Activated T-helper 17 cell treated with anti-CD3 and anti-CD28 coated beads, Interleukin-2, amount 50 U/mL, for 72 hours (primary cell): ENCODE measurements around the gene SLC6A13. TPM values are rescaled to one million over a fixed set of nuclear protein-coding genes. Genes with fewer than 3 reads are reported as not detected.

ENCODE experiments used
- ATAC-seq: fragments of 150-1000 bp; cut with Tn5 transposase; replicated peaks from 2 replicates; pipeline ENCODE4 v1.10.0; 2021; ENCODE audit warnings: mild to moderate bottlenecking, moderate library complexity
- H3K27ac Mint-ChIP-seq: one replicate; pipeline ENCODE4 v1.8.0; 2022; ENCODE audit warnings: mixed read lengths
- H3K27me3 Mint-ChIP-seq: one replicate; pipeline ENCODE4 v1.8.0; 2022; ENCODE audit warnings: mixed read lengths
- H3K36me3 Mint-ChIP-seq: one replicate; pipeline ENCODE4 v1.8.0; 2022; ENCODE audit warnings: low read depth, mild to moderate bottlenecking, mixed read lengths
- H3K4me1 Mint-ChIP-seq: one replicate; pipeline ENCODE4 v1.8.0; 2022; ENCODE audit warnings: mixed read lengths
- H3K4me3 Mint-ChIP-seq: one replicate; pipeline ENCODE4 v1.8.0; 2022; ENCODE audit warnings: mild to moderate bottlenecking, mixed read lengths
- H3K9me3 Mint-ChIP-seq: one replicate; pipeline ENCODE4 v1.8.0; 2022; ENCODE audit warnings: mixed read lengths
- total RNA-seq, 2 donors: library from RNA; stranded (reverse); gene quantifications; one replicate each; pipeline ENCODE4 v1.2.3, GENCODE V29; 2022

Gene SLC6A13
- total RNA-seq, 2 donors from 2014 or later = 0.32 TPM; not detected in 1

DNA sequence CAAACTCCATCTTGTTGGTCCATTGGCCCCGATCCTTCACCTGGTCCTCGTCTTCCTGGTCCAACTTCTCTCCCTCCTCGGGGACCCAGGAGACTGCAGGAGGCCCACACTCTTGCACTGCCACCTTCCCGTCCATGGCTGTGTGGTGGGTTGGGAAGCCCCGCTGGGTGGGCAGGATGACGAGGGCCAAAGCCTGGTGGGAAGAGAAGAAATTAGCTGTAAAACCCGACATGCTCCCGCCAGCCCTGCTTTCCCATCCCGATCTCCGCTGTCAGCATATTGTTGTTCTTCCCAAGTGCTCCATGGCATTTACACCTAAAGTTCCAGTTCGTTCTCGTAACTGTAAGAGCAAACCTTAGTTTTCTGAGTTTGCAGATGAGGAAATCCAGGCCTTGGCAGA is 52.8 kb downstream of the SLC6A13 start:
- no peaks in the 10 kb centered on the region for H3K4me1 Mint-ChIP-seq
- H3K4me3 Mint-ChIP-seq = no peak overlapping the region
- no peak overlapping the region for H3K27ac Mint-ChIP-seq
- H3K9me3 Mint-ChIP-seq = no peaks in the 10 kb centered on the region
- H3K36me3 Mint-ChIP-seq = no peaks in the 10 kb centered on the region
- no peak for ATAC-seq
- H3K27me3 Mint-ChIP-seq = peaks cover 58% of the 10 kb centered on the region

DNA sequence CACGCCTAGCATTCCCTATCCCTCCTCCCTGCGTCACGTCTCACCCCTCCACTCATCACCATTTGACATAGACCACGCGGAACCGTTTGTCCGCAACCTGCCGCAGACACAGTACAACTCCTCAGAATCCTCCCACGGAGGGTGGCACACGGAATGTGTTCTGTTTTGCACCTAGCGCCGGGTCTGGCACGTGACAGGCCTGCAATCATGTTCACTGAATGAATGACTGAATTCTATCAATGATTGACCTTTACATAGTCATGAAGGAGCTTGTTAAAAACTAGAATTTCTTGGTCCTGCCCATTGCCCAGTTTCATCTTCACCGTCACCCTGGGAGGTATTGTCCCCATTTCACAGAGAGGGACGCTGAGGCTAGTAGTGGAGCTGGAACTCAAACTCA is 53.4 kb downstream of the SLC6A13 start:
- ATAC-seq = no peak
- Mint-ChIP-seq H3K27me3 (peaks cover 65% of the 10 kb centered on the region), H3K9me3 (no peaks in the 10 kb centered on the region), H3K36me3 (no peaks in the 10 kb centered on the region), H3K4me1 (no peaks in the 10 kb centered on the region), H3K4me3 (no peak overlapping the region), H3K27ac (no peak overlapping the region)

DNA sequence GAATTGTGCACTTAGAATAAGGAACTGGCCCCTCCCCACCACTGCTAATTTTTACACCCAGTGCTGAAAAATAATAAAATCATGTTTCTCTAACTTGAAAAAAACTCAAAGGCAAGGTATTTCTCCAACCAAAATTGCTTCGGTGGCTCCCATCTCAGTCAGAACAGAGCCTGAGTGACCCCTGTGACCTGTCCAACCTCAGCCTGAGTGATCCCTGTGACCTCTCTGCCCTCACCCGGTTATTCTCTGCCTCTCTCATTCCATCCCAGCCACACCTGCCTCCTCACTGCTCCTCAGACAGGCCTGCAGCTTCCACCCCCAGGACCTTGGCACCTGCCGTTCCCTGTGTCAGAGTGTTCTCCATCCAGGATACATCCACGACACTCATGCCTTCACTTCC is 53.8 kb downstream of the SLC6A13 start:
- Mint-ChIP-seq H3K27ac (no peak overlapping the region), H3K9me3 (no peaks in the 10 kb centered on the region), H3K27me3 (peaks cover 64% of the 10 kb centered on the region), H3K4me3 (no peak overlapping the region), H3K36me3 (no peaks in the 10 kb centered on the region), H3K4me1 (no peaks in the 10 kb centered on the region)
- no peak for ATAC-seq

DNA sequence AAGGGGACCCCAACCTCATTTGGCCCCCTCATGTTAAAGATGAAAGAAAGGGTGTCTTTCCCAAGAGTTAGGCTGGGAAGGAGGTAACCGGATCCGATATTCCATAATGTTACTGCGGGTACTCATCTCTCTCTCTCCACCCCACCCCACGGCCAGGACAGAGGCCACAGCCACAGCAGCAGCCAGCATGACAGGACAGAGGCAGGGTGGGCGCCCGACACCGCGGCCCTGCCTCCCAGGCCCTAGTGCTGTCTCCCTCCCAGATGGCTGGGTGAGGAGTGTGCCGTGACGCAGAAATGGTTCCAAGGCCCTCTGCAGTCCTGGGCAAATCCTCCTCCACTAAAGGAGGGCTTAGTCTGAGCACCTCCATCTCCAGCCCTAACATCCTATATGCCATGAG is 54.8 kb downstream of the SLC6A13 start:
- no peak for ATAC-seq
- H3K27me3 Mint-ChIP-seq = peaks cover 56% of the 10 kb centered on the region
- no peak overlapping the region for H3K27ac Mint-ChIP-seq
- H3K4me3 Mint-ChIP-seq = no peak overlapping the region
- H3K36me3 Mint-ChIP-seq = no peaks in the 10 kb centered on the region
- no peaks in the 10 kb centered on the region for H3K4me1 Mint-ChIP-seq
- H3K9me3 Mint-ChIP-seq = no peaks in the 10 kb centered on the region

DNA sequence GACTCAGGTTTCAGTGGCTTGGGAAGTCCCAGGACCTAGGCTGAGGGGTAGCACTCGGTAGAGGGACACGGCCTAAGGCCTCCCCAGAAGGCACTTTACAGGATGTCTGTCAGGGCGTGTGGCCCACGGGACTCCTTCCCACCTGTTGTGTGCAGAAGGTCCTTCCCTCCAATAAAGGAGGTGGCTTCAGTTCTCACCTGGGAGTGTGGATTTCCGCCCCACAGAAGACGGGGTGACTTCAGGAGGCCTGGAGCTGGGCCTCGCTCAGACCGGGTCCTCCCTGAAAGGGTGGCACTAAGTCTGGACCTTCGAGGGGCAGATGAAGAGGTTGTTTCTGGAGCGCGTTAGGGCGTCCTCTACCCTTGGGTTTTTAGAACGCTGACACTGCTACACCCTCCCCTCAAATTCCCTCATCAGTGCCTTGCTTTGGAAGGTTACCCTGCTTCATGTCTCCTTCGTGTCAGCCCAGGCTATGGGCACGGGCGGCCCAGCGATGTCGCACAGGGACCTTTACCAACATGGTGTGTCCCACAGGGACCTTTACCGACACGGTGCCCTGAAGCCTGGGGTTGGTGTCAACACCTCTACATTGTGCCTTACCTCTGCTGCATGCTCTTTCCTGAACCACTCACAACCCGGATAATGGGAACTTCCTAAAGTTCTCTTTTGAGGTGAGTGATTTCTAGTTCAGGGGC is 55.7 kb downstream of the SLC6A13 start:
- Mint-ChIP-seq H3K27me3 (peaks cover 61% of the 10 kb centered on the region), H3K9me3 (no peaks in the 10 kb centered on the region), H3K4me1 (no peaks in the 10 kb centered on the region), H3K4me3 (no peak overlapping the region), H3K27ac (no peak overlapping the region), H3K36me3 (no peaks in the 10 kb centered on the region)
- no peak for ATAC-seq

DNA sequence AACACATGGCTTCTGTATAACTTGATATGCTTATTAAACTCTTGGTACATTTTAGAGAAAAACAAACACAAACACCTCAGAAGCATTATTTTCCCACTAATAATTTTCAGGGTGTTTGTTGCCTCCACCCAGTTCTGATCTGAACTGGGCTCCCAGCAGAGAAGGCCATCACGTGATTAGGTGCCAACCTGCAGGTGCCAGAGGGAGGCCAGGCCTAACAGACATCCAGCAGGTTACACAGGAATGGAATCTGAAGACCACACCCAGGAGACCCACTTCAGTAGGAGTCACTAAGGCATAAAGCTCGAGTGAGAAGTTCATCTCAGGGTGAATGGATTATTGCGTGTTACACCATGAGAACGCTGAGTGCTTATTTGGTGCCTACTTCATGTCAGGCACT is 57.6 kb downstream of the SLC6A13 start:
- Mint-ChIP-seq H3K27ac (no peak overlapping the region), H3K27me3 (peaks cover 59% of the 10 kb centered on the region), H3K9me3 (no peaks in the 10 kb centered on the region), H3K4me3 (no peak overlapping the region), H3K36me3 (no peaks in the 10 kb centered on the region), H3K4me1 (no peaks in the 10 kb centered on the region)
- no peak for ATAC-seq

DNA sequence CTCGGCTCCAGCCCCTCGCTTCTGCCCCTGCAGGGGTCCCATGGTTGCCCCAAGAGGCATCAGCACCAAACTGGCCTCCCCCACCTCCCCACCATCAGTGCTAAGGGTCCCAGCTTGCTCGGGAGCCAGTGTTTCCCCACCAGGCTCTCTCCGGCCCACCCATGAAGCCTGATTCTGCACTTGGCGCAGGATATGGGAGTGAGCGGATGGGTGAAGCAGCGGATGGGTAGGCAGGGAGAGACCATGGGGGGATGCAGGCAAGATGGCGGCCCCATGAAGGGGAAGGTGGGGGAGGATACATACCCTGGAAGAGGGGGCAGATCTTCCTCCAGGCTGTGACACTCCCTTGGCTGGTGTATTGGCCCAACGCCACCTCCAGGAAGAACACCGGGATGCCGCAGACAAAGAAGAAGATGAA is 58.4 kb downstream of the SLC6A13 start:
- Mint-ChIP-seq H3K4me3 (no peak overlapping the region), H3K27me3 (peaks cover 57% of the 10 kb centered on the region), H3K27ac (no peak overlapping the region), H3K4me1 (no peaks in the 10 kb centered on the region), H3K36me3 (no peaks in the 10 kb centered on the region), H3K9me3 (no peaks in the 10 kb centered on the region)
- no peak for ATAC-seq

DNA sequence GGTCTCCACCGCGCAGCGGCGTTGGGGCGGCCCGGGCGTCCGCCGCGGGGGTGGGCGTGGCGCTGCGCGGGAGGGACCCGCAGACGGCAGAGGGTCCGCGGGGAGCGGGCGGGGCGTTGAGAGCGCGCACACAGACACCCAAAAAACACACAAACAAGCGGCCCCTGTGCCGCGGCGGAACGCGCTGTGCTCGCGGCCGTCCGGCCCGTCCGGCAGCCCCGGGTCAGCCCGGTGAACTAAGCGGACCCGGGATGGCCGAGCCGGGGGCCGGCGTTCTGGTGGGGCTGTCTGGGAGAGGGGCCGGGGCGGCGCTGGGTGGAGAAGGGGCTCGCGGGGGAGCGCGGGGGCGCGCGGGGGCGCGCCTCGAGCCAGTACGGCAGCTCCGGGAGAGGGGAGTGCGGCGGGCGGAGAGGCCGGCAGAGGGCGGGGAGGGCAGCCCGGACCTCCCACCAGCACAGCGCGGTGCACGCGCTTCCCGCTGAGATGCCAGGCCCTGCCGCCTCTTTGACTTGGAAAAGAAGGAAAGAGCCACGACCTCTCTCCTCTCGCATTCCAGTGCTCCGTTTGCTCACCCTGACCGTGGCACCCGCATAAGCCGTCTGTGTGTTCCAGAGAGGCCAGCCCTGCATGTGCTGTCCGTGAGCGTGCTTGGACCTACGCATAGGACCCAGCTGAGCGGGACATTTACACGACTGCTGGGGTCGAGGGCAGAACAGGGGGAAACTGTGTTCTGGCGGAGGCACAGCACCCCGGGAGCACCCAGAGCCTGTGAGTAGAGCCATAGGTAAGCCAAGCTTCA is 59.0 kb downstream of the SLC6A13 start:
- ATAC-seq = no peak
- H3K4me1 Mint-ChIP-seq = no peaks in the 10 kb centered on the region

DNA sequence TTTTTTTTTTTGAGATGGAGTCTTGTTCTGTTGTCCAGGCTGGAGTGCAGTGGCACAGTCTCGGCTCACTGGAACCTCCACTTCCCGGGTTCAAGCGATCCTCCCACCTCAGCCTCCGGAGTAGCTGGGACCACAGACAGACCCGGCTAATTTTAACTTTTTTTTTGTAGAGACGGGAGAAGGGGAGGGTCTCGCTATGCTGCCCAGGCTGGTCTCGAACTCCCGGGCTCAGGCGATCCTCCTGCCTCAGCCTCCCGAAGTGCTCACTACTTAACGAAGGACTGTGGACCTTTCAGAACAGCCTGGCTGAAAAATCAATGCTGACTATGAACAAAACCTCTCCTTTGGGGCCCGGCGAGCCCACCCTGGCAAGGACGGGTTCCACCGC is 59.6 kb downstream of the SLC6A13 start:
- Mint-ChIP-seq H3K36me3 (no peaks in the 10 kb centered on the region), H3K27me3 (peaks cover 51% of the 10 kb centered on the region)

More for the DNA sequence above, 59.0 kb downstream of the SLC6A13 start:
- Mint-ChIP-seq H3K27me3 (peaks cover 52% of the 10 kb centered on the region), H3K9me3 (no peaks in the 10 kb centered on the region), H3K27ac (no peak overlapping the region), H3K4me3 (no peak overlapping the region), H3K36me3 (no peaks in the 10 kb centered on the region)

DNA sequence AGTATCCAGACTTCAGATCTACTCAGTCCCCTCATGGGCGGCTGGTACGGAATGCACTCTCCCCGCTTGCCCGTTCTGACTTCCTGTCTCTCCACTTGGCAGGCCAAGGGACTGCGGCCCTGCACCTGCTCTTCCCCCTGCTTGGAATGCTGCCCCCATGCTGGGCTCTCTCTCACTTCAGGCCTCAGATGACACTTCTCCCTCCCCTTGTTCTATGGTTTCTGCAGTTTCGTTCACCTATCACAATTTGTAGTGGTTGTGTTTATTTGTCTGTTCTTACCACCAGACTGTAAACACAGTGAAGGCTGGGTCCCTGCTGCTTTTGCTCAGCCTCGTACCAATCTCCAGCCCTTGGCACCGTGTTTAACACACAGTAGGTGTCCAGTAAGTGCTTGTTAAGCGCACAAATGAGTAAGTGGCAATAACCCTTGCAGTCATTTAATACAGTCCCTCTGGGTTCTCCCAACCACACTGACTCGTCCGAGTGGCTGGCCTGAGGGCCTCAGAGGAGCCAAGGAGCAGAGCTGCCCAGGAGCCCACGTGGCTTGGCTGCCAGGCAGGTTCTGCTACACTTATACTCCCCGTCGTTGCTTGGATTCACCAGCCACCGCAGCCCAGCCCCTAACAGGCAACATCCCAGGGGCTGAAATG is 60.4 kb downstream of the SLC6A13 start:
- Mint-ChIP-seq H3K9me3 (peaks cover under 1% of the 10 kb centered on the region), H3K4me1 (no peaks in the 10 kb centered on the region), H3K36me3 (no peaks in the 10 kb centered on the region), H3K27me3 (peaks cover 48% of the 10 kb centered on the region), H3K4me3 (no peak overlapping the region), H3K27ac (no peak overlapping the region)
- no peak for ATAC-seq

More for the DNA sequence above, 59.6 kb downstream of the SLC6A13 start:
- no peak for ATAC-seq
- Mint-ChIP-seq H3K4me1 (no peaks in the 10 kb centered on the region), H3K27ac (no peak overlapping the region), H3K4me3 (no peak overlapping the region), H3K9me3 (no peaks in the 10 kb centered on the region)

DNA sequence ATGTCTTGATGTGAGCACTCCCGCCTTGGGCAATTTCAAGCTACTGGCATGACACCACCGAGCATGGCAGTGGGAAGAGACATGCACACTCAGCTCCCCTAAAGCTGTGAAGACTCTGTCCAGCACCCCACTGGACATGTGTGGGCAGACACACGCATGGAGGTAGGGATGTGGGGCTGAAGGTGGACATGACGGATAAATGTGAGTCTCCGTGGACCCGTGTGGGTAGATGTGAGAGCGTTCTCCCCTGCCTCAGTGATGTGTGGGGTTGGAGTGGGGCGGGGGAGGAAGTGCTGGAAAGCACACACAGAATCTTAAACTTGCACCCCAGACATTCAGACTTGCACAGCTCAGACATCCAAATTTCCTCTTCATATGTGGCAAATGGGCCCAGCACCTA is 61.3 kb downstream of the SLC6A13 start:
- Mint-ChIP-seq H3K4me3 (no peak overlapping the region), H3K27ac (no peak overlapping the region), H3K36me3 (no peaks in the 10 kb centered on the region), H3K4me1 (no peaks in the 10 kb centered on the region), H3K27me3 (peaks cover 43% of the 10 kb centered on the region), H3K9me3 (peaks cover 5% of the 10 kb centered on the region)
- no peak for ATAC-seq

DNA sequence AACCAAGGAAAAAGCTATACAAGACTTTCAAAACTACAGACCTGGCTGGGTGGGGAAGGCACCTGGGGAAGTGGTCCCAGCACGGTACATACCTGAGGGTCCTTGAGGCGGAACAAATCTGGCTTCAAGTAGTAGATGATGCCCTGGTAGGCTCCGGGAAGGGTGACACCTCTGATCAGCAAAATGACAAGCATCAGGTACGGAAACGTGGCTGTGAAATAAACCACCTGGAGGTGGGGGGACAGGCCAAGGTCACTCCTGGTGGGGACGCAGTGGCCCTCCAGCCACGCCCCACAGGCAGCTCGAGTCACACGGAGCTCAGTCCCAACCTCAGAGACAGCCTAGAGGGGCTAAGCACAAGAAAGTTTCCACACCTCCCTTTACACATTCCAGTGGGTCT is 63.9 kb downstream of the SLC6A13 start:
- no peak overlapping the region for H3K4me3 Mint-ChIP-seq
- no peaks in the 10 kb centered on the region for H3K36me3 Mint-ChIP-seq
- no peak for ATAC-seq
- H3K4me1 Mint-ChIP-seq = no peaks in the 10 kb centered on the region
- peaks cover 38% of the 10 kb centered on the region for H3K27me3 Mint-ChIP-seq
- no peak overlapping the region for H3K27ac Mint-ChIP-seq
- peaks cover 5% of the 10 kb centered on the region for H3K9me3 Mint-ChIP-seq

DNA sequence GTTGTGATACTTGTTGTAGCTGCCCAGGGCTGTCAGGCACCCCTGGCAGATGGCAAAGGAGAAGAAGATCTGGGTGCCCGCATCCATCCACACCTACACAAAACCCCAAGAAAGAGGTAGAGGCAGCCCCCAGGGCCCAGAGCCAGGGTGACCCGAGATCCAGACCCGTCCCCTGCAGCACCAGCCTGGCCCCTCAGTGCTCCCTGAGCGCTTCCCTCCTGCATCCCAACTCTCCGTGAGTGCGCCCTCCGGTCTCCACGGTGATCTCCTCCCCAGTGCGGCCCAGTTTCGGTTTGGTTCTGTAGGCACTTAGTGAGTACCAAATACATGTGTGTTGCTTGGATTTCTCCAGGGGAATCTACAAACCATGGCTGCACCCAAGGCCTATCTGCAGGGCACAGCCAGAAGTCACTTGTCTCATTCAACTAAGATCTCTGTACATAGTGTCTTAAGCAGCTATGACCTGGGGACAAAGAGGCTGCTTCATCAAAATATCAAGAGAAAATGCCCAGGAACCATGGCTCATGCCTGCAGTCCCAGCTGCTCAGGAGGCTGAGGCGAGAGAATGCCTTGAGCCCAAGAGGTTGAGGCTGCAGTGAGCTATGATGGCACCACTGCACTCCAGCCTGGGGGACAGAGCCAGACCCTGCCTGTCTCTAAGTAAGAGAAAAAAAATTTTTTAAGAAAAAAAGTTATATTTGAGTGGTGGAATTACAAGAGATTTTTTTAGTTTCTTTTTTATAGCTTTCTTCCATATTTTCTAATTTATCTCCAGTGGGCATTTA is 64.5 kb downstream of the SLC6A13 start:
- no peak for ATAC-seq
- H3K4me1 Mint-ChIP-seq = no peaks in the 10 kb centered on the region
- no peaks in the 10 kb centered on the region for H3K36me3 Mint-ChIP-seq
- no peak overlapping the region for H3K4me3 Mint-ChIP-seq
- peaks cover 5% of the 10 kb centered on the region for H3K9me3 Mint-ChIP-seq
- peaks cover 42% of the 10 kb centered on the region for H3K27me3 Mint-ChIP-seq
- no peak overlapping the region for H3K27ac Mint-ChIP-seq

DNA sequence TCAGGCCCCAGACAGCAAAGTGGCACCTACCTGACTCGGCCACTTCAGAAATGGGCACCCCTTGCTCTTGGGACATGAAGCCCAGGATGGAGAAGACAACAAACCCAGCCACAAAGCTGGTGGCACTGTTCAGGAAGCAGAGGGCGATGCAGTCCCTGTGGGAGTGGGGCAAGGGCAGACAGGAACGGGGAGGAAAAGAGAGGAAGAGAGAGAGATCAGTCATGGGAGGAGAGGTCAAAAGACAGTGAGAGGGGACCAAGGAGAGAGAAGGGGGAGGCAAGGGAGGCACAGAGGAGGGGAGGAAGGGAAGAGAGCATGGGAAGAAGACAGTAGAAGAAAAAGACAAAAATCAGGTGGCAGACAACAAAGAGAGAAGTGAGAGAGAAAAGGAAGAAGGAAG is 65.3 kb downstream of the SLC6A13 start:
- Mint-ChIP-seq H3K4me3 (no peak overlapping the region), H3K9me3 (peaks cover 5% of the 10 kb centered on the region), H3K4me1 (no peaks in the 10 kb centered on the region), H3K27me3 (peaks cover 44% of the 10 kb centered on the region), H3K27ac (no peak overlapping the region), H3K36me3 (no peaks in the 10 kb centered on the region)
- no peak for ATAC-seq
